ENCODE data around the gene CAMK2B.
A peak's percentile ranks its signal among the peaks of the same experiment; 100 is the strongest.

The CAMK2B gene

GRCh38 chr7:44333911-44334733, 8.7 kb upstream of the CAMK2B start:
- no peak overlapping the region for H3K27ac ChIP-seq
- H3K4me3 ChIP-seq: no peak overlapping the region

GRCh38 chr7:44331682-44332081, 6.3 kb upstream of the CAMK2B start:
- Histone ChIP-seq H3K4me3 (no peak overlapping the region), H3K27ac (no peak overlapping the region)

- Histone ChIP-seq H3K4me3 (no peak overlapping the region), H3K27ac (no peak overlapping the region)
These were observed 4.9 kb upstream of the CAMK2B start for GRCh38 chr7:44330331-44330730.

- no peak overlapping the region for H3K4me3 ChIP-seq
These were observed 4.5 kb upstream of the CAMK2B start for GRCh38 chr7:44329888-44330287.

GRCh38 chr7:44329081-44329480, 3.7 kb upstream of the CAMK2B start:
- H3K4me3 ChIP-seq: no peak overlapping the region
- no peak overlapping the region for H3K27ac ChIP-seq

More at GRCh38 chr7:44329888-44330287, 4.5 kb upstream of the CAMK2B start:
- no peak overlapping the region for H3K27ac ChIP-seq

GRCh38 chr7:44327981-44328380, 2.6 kb upstream of the CAMK2B start:
- no peak overlapping the region for H3K4me3 ChIP-seq
- no peak overlapping the region for H3K27ac ChIP-seq

- H3K27ac ChIP-seq: no peak overlapping the region
- no peak overlapping the region for H3K4me3 ChIP-seq
These were observed 1.1 kb upstream of the CAMK2B start for GRCh38 chr7:44326261-44327125.

GRCh38 chr7:44325811-44326241, 432 bp upstream of the CAMK2B start:
- H3K4me3 ChIP-seq: peak overlapping the region in 1 of 7 experiments; percentile 37
- H3K27ac ChIP-seq: no peak overlapping the region

- Histone ChIP-seq H3K27ac (no peak overlapping the region), H3K4me3 (peak overlapping the region in 2 of 7 experiments; percentile 29 to 37)
These were observed 753 bp downstream of the CAMK2B start for GRCh38 chr7:44324481-44325200.

- H3K4me3 ChIP-seq: no peak overlapping the region
- H3K27ac ChIP-seq: no peak overlapping the region
These were observed 1.3 kb downstream of the CAMK2B start for GRCh38 chr7:44324204-44324480.

GRCh38 chr7:44323381-44324203, 1.8 kb downstream of the CAMK2B start:
- no peak overlapping the region for H3K27ac ChIP-seq
- no peak overlapping the region for H3K4me3 ChIP-seq

GRCh38 chr7:44322631-44323363, 2.6 kb downstream of the CAMK2B start:
- Histone ChIP-seq H3K4me3 (no peak overlapping the region), H3K27ac (no peak overlapping the region)

- Histone ChIP-seq H3K4me3 (no peak overlapping the region), H3K27ac (no peak overlapping the region)
These were observed 3.6 kb downstream of the CAMK2B start for GRCh38 chr7:44321796-44322195.

- H3K27ac ChIP-seq: no peak overlapping the region
These were observed 4.5 kb downstream of the CAMK2B start for GRCh38 chr7:44320794-44321371.

GRCh38 chr7:44320141-44320540, 5.3 kb downstream of the CAMK2B start:
- Histone ChIP-seq H3K4me3 (no peak overlapping the region), H3K27ac (no peak overlapping the region)

More at GRCh38 chr7:44320794-44321371, 4.5 kb downstream of the CAMK2B start:
- no peak overlapping the region for H3K4me3 ChIP-seq

GRCh38 chr7:44318332-44318731, 7.1 kb downstream of the CAMK2B start:
- Histone ChIP-seq H3K27ac (no peak overlapping the region), H3K4me3 (no peak overlapping the region)

GRCh38 chr7:44315301-44315903, 10.0 kb downstream of the CAMK2B start:
- H3K4me3 ChIP-seq: no peak overlapping the region
- H3K27ac ChIP-seq: no peak overlapping the region

- H3K27ac ChIP-seq: no peak overlapping the region
- no peak overlapping the region for H3K4me3 ChIP-seq
These were observed 11.8 kb downstream of the CAMK2B start for GRCh38 chr7:44313621-44314031.
